GM18520 (cell line): ENCODE measurements around the gene TERB1.

Experiments used
- ATAC-seq: cut with Tn5 transposase; IDR thresholded peaks from one replicate; pipeline ENCODE4 v1.9.1; 2021; ENCODE audit not compliant: unreplicated experiment

TERB1 gene

GRCh38 chr16:66706506-66706880 is 94.9 kb downstream of the TERB1 start:
- ATAC-seq: no peak

GRCh38 chr16:66705790-66706505 is 95.4 kb downstream of the TERB1 start:
- ATAC-seq: no peak
